HCT116 (cell line): ENCODE results near the gene ANXA2R.

Experiments used
- CEBPB ChIP-seq: IDR thresholded peaks from 2 replicates; pipeline ENCODE4 v1.6.1; 2012; ENCODE audit warnings: low read depth
- EZH2phosphoT487 ChIP-seq: fragments of 200-600 bp; IDR thresholded peaks from 2 replicates; pipeline ENCODE4 v1.6.1; 2018; ENCODE audit warnings: antibody characterized with exemption, borderline replicate concordance
- POLR2AphosphoS5 ChIP-seq: IDR thresholded peaks from 2 replicates; pipeline ENCODE4 v1.6.1; 2011; ENCODE audit warnings: mild to moderate bottlenecking, low read depth, low read length, moderate library complexity
- SP1 ChIP-seq: IDR thresholded peaks from 2 replicates; pipeline ENCODE4 v1.6.1; 2012; ENCODE audit warnings: low read depth
- SRF ChIP-seq: IDR thresholded peaks from 2 replicates; pipeline ENCODE4 v1.6.1; 2012; ENCODE audit warnings: low read depth
- YY1 ChIP-seq: IDR thresholded peaks from 2 replicates; pipeline ENCODE4 v1.6.1; 2011; ENCODE audit warnings: low read length, low read depth, moderate library complexity, mild to moderate bottlenecking; ENCODE audit not compliant: insufficient replicate concordance; ENCODE audit errors: extremely low read depth
- TF ChIP-seq, protein P1 (sequence below), 3 experiments: fragments of 200-600 bp in 1 of 3; sonication (generic) in 1 of 3; IDR thresholded peaks in 2 of 3; conservative IDR thresholded peaks in 1 of 3; 2 replicates each; pipeline ENCODE4 v1.5.1; 2012 to 2017; ENCODE audit warnings: low read depth in 2 of 3, low read length in 2 of 3, antibody characterized with exemption in 1 of 3, borderline replicate concordance in 1 of 3, control low read depth in 1 of 3, mild to moderate bottlenecking in 1 of 3, mixed read lengths in 1 of 3, mixed run types in 1 of 3, moderate library complexity in 1 of 3; ENCODE audit not compliant: insufficient read depth in 1 of 3
- TF ChIP-seq, protein P2 (sequence below): IDR thresholded peaks from 2 replicates; pipeline ENCODE4 v1.6.1; 2012
- TF ChIP-seq, protein P3 (sequence below): IDR thresholded peaks from 2 replicates; pipeline ENCODE4 v1.6.1; 2011; ENCODE audit warnings: mild to moderate bottlenecking, low read length, moderate library complexity; ENCODE audit not compliant: insufficient replicate concordance; ENCODE audit errors: extremely low read depth

DNA sequence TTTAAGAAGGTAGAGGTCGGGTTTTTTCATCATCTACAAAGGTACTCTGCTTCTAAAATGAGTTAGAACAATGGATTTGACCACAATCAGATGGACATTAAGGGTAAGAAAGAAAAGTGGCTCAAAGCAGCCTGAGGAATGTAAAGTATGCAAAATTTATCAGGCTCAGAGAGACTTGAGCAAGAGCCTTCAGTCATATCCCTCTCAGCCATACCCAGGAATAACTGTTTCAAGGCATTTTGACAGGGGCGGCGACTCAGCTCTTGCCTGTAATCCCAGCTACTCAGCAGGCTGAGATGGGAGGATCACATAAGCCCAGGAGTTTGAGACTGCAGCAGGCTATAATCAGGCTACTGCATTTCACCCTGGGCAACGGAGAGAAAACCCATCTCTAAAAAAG, 38.8 kb upstream of the ANXA2R start:
- TF ChIP-seq POLR2AphosphoS5 = no peak
- TF ChIP-seq, protein P1, sequence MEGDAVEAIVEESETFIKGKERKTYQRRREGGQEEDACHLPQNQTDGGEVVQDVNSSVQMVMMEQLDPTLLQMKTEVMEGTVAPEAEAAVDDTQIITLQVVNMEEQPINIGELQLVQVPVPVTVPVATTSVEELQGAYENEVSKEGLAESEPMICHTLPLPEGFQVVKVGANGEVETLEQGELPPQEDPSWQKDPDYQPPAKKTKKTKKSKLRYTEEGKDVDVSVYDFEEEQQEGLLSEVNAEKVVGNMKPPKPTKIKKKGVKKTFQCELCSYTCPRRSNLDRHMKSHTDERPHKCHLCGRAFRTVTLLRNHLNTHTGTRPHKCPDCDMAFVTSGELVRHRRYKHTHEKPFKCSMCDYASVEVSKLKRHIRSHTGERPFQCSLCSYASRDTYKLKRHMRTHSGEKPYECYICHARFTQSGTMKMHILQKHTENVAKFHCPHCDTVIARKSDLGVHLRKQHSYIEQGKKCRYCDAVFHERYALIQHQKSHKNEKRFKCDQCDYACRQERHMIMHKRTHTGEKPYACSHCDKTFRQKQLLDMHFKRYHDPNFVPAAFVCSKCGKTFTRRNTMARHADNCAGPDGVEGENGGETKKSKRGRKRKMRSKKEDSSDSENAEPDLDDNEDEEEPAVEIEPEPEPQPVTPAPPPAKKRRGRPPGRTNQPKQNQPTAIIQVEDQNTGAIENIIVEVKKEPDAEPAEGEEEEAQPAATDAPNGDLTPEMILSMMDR (IDR thresholded peaks at IDR 0.05 in 2 of 3, conservative IDR thresholded peaks at IDR 0.05 in 1 of 3; ENCODE audit: borderline replicate concordance in 1 of 3, insufficient read depth in 1 of 3, low read depth in 2 of 3, low read length in 2 of 3) = no peak
- TF ChIP-seq CEBPB = no peak
- no peak for TF ChIP-seq SP1
- TF ChIP-seq, protein P2, sequence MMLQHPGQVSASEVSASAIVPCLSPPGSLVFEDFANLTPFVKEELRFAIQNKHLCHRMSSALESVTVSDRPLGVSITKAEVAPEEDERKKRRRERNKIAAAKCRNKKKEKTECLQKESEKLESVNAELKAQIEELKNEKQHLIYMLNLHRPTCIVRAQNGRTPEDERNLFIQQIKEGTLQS = no peak
- no peak for TF ChIP-seq YY1
- no peak for TF ChIP-seq EZH2phosphoT487
- TF ChIP-seq, protein P3, sequence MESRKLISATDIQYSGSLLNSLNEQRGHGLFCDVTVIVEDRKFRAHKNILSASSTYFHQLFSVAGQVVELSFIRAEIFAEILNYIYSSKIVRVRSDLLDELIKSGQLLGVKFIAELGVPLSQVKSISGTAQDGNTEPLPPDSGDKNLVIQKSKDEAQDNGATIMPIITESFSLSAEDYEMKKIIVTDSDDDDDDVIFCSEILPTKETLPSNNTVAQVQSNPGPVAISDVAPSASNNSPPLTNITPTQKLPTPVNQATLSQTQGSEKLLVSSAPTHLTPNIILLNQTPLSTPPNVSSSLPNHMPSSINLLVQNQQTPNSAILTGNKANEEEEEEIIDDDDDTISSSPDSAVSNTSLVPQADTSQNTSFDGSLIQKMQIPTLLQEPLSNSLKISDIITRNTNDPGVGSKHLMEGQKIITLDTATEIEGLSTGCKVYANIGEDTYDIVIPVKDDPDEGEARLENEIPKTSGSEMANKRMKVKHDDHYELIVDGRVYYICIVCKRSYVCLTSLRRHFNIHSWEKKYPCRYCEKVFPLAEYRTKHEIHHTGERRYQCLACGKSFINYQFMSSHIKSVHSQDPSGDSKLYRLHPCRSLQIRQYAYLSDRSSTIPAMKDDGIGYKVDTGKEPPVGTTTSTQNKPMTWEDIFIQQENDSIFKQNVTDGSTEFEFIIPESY = no peak
- no peak for TF ChIP-seq SRF
